ENCODE data around the gene PHKB. TPM values are rescaled to one million over a fixed set of nuclear protein-coding genes. Genes with fewer than 3 reads are reported as not detected.
"Not testable (repeated sequence)": the region's sequence is repeated elsewhere in the genome, so short reads cannot be mapped to it uniquely, and the experiment has no call there.

Gene PHKB
- total and polyA plus RNA-seq, 2 donors (not counting 3 experiments of a cell fraction or from before 2014, with no cell fraction given), result 30.1 to 61.0 TPM

GRCh38 chr16:47434274-47434673 is 26.9 kb upstream of the PHKB start:
- H3K4me2 ChIP-seq (ENCODE audit: insufficient read depth, low read length); H3K79me2 ChIP-seq (ENCODE audit: control insufficient read depth, insufficient read depth, low read length); H3K9me3 ChIP-seq (replicated peaks; ENCODE audit: control insufficient read depth, insufficient read depth, low read length); H3K27ac ChIP-seq (ENCODE audit: insufficient read depth, low read depth, low read length); intact Hi-C loops (cut with micrococcal nuclease); FAIRE-seq; POLR2A ChIA-PET; H4K20me1 ChIP-seq (replicated peaks; ENCODE audit: control insufficient read depth, extremely low read depth, insufficient read depth, low read length); H3K4me1 ChIP-seq (ENCODE audit: control insufficient read depth, extremely low read depth, insufficient read depth, low read length); dilution Hi-C loops (cut with MboI; ENCODE audit: extremely low pct_ligation_motif_present, low sequenced_read_pairs); H3K36me3 ChIP-seq (ENCODE audit: control insufficient read depth in 2 of 2, extremely low read depth in 1 of 2, insufficient read depth in 2 of 2, low read length in 2 of 2); H3K9ac ChIP-seq (replicated peaks; ENCODE audit: extremely low read depth, insufficient read depth, low read length); H3K9me1 ChIP-seq (replicated peaks; ENCODE audit: control insufficient read depth, extremely low read depth, insufficient read depth, low read length); DNase-seq (ENCODE audit: low read depth, low spot score); H3K27me3 ChIP-seq (ENCODE audit: control insufficient read depth in 2 of 2, insufficient read depth in 2 of 2, low read length in 2 of 2); H3K4me3 ChIP-seq (replicated peaks in 1 of 3; ENCODE audit: insufficient read depth in 1 of 3, low read depth in 1 of 3, low read length in 3 of 3); BruUV-seq (replicated peaks); H2AFZ ChIP-seq (ENCODE audit: low read depth, low read length): not testable (repeated sequence)
- CTCF ChIA-PET, result interaction anchor here (1.0 kb wide), 1 partner anchor 9 kb away, joined by 4 read pairs; no protein-coding TSS in a partner anchor

- H3K36me3 ChIP-seq (ENCODE audit: control insufficient read depth in 2 of 2, extremely low read depth in 1 of 2, insufficient read depth in 2 of 2, low read length in 2 of 2); H3K27me3 ChIP-seq (ENCODE audit: control insufficient read depth in 2 of 2, insufficient read depth in 2 of 2, low read length in 2 of 2); H3K4me1 ChIP-seq (ENCODE audit: control insufficient read depth, extremely low read depth, insufficient read depth, low read length); FAIRE-seq; H3K9me3 ChIP-seq (replicated peaks; ENCODE audit: control insufficient read depth, insufficient read depth, low read length); H3K9ac ChIP-seq (replicated peaks; ENCODE audit: extremely low read depth, insufficient read depth, low read length); H3K27ac ChIP-seq (ENCODE audit: insufficient read depth, low read depth, low read length); BruUV-seq (replicated peaks); dilution Hi-C loops (cut with MboI; ENCODE audit: extremely low pct_ligation_motif_present, low sequenced_read_pairs); H3K79me2 ChIP-seq (ENCODE audit: control insufficient read depth, insufficient read depth, low read length); intact Hi-C loops (cut with micrococcal nuclease); POLR2A ChIA-PET; H3K4me3 ChIP-seq (replicated peaks in 1 of 3; ENCODE audit: insufficient read depth in 1 of 3, low read depth in 1 of 3, low read length in 3 of 3); CTCF ChIA-PET; H4K20me1 ChIP-seq (replicated peaks; ENCODE audit: control insufficient read depth, extremely low read depth, insufficient read depth, low read length); H2AFZ ChIP-seq (ENCODE audit: low read depth, low read length); DNase-seq (ENCODE audit: low read depth, low spot score); H3K4me2 ChIP-seq (ENCODE audit: insufficient read depth, low read length); H3K9me1 ChIP-seq (replicated peaks; ENCODE audit: control insufficient read depth, extremely low read depth, insufficient read depth, low read length): not testable (repeated sequence)
These were observed 21.1 kb upstream of the PHKB start for GRCh38 chr16:47440066-47440465.

GRCh38 chr16:47442884-47443283 is 18.2 kb upstream of the PHKB start:
- H3K9me1 ChIP-seq (replicated peaks; ENCODE audit: control insufficient read depth, extremely low read depth, insufficient read depth, low read length); DNase-seq (ENCODE audit: low read depth, low spot score); H2AFZ ChIP-seq (ENCODE audit: low read depth, low read length); FAIRE-seq; H3K27ac ChIP-seq (ENCODE audit: insufficient read depth, low read depth, low read length); CTCF ChIA-PET; intact Hi-C loops (cut with micrococcal nuclease); H3K27me3 ChIP-seq (ENCODE audit: control insufficient read depth in 2 of 2, insufficient read depth in 2 of 2, low read length in 2 of 2); H3K36me3 ChIP-seq (ENCODE audit: control insufficient read depth in 2 of 2, extremely low read depth in 1 of 2, insufficient read depth in 2 of 2, low read length in 2 of 2); dilution Hi-C loops (cut with MboI; ENCODE audit: extremely low pct_ligation_motif_present, low sequenced_read_pairs); H4K20me1 ChIP-seq (replicated peaks; ENCODE audit: control insufficient read depth, extremely low read depth, insufficient read depth, low read length); POLR2A ChIA-PET; H3K79me2 ChIP-seq (ENCODE audit: control insufficient read depth, insufficient read depth, low read length); BruUV-seq (replicated peaks); H3K9me3 ChIP-seq (replicated peaks; ENCODE audit: control insufficient read depth, insufficient read depth, low read length); H3K4me1 ChIP-seq (ENCODE audit: control insufficient read depth, extremely low read depth, insufficient read depth, low read length); H3K9ac ChIP-seq (replicated peaks; ENCODE audit: extremely low read depth, insufficient read depth, low read length); H3K4me2 ChIP-seq (ENCODE audit: insufficient read depth, low read length); H3K4me3 ChIP-seq (replicated peaks in 1 of 3; ENCODE audit: insufficient read depth in 1 of 3, low read depth in 1 of 3, low read length in 3 of 3): not testable (repeated sequence)

All from endothelial cell of umbilical vein (primary cell).